Fibroblast of lung (primary cell): ENCODE data around the gene EIF4A2.

Source experiments
- EZH2 ChIP-seq: IDR thresholded peaks from 2 replicates; pipeline ENCODE4 v1.5.1; 2012; ENCODE audit warnings: low read length, control low read depth, mild to moderate bottlenecking; ENCODE audit errors: missing control alignments
- TF ChIP-seq, protein P1 (sequence below), 2 donors: IDR thresholded peaks in 1 of 2; conservative IDR thresholded peaks in 1 of 2; 1 replicate in 1 of 2; 2 replicates in 1 of 2; pipeline ENCODE4 v1.5.1; 2011 to 2012; ENCODE audit warnings: low read length in 2 of 2, control low read depth in 1 of 2, inconsistent platforms in 1 of 2, low read depth in 1 of 2, mild to moderate bottlenecking in 1 of 2

DNA sequence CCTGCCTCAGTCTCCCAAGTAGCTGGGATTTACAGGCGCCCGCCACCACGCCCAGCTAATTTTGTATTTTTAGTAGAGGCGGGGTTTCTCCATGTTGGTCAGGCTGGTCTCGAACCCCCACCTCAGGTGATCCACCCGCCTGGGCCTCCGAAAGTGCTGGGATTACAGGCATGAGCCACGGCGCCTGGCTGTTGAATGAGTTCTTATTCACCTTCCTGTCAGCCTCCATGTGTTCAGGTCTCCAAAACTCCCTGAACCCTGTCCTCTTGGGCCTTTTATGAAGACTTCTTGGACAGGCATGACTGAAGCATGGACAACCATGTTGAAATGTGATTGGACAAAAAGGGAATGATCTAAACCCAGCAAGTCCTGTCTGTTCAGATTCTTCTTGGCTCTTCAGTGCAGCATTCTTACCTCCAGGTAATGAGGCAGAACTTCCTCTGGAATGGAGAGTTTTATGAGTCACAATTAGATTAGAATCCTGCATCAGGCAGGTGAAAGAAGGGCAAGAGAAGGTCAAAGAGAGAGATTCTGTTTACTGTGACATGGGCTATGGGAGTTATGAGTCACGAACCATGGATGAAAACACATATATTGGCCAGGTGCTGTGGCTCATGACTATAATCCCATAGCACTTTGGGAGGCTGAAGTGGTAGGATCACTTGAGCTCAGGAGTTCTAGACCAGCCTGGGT is 23.1 kb upstream of the EIF4A2 start:
- TF ChIP-seq, protein P1, sequence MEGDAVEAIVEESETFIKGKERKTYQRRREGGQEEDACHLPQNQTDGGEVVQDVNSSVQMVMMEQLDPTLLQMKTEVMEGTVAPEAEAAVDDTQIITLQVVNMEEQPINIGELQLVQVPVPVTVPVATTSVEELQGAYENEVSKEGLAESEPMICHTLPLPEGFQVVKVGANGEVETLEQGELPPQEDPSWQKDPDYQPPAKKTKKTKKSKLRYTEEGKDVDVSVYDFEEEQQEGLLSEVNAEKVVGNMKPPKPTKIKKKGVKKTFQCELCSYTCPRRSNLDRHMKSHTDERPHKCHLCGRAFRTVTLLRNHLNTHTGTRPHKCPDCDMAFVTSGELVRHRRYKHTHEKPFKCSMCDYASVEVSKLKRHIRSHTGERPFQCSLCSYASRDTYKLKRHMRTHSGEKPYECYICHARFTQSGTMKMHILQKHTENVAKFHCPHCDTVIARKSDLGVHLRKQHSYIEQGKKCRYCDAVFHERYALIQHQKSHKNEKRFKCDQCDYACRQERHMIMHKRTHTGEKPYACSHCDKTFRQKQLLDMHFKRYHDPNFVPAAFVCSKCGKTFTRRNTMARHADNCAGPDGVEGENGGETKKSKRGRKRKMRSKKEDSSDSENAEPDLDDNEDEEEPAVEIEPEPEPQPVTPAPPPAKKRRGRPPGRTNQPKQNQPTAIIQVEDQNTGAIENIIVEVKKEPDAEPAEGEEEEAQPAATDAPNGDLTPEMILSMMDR (conservative IDR thresholded peaks at IDR 0.05 in 1 of 2, IDR thresholded peaks at IDR 0.05 in 1 of 2; ENCODE audit: low read depth in 1 of 2, low read length in 2 of 2) = no peak
- TF ChIP-seq EZH2 = no peak
